Fibroblast of lung (primary cell): ENCODE results near the gene ENG. TPM values are rescaled to one million over a fixed set of nuclear protein-coding genes. Genes with fewer than 3 reads are reported as not detected.
"Not testable (repeated sequence)": the region's sequence is repeated elsewhere in the genome, so short reads cannot be mapped to it uniquely, and the experiment has no call there.

ENCODE experiments used
- DNase-seq, 2 donors: peaks; one replicate each; pipeline versions ENCODE4 v3.0.0 to v3.0.0-alpha.2; 2010; ENCODE audit warnings: low read depth in 2 of 2
- H2AFZ ChIP-seq: 2 replicates; pipeline ENCODE4 v1.5.1; 2012; ENCODE audit warnings: low read length, control low read depth, inconsistent platforms
- H3K27ac ChIP-seq: 2 replicates; pipeline ENCODE4 v1.5.1; 2011; ENCODE audit warnings: low read length, control low read depth; ENCODE audit not compliant: insufficient read depth
- H3K27me3 ChIP-seq: 2 replicates; pipeline ENCODE4 v1.5.1; 2011; ENCODE audit warnings: mild to moderate bottlenecking, low read length; ENCODE audit not compliant: control insufficient read depth, insufficient read depth
- H3K36me3 ChIP-seq: 2 replicates; pipeline ENCODE4 v1.5.1; 2011; ENCODE audit warnings: low read length; ENCODE audit not compliant: control insufficient read depth, insufficient read depth
- H3K4me1 ChIP-seq: 2 replicates; pipeline ENCODE4 v1.5.1; 2011; ENCODE audit warnings: low read length; ENCODE audit not compliant: control insufficient read depth, insufficient read depth; ENCODE audit errors: extremely low read depth
- H3K4me2 ChIP-seq: 2 replicates; pipeline ENCODE4 v1.5.1; 2011; ENCODE audit warnings: low read length, control low read depth; ENCODE audit not compliant: insufficient read depth; ENCODE audit errors: extremely low read depth
- H3K4me3 ChIP-seq, 4 experiments: fragments of 200-600 bp in 1 of 4; sonication (generic) in 1 of 4; replicated peaks in 1 of 4; 2 replicates each; pipeline ENCODE4 v1.5.1; 2011 to 2016; ENCODE audit warnings: low read length in 4 of 4, low read depth in 3 of 4, mild to moderate bottlenecking in 3 of 4, control low read depth in 2 of 4, inconsistent platforms in 1 of 4, mixed read lengths in 1 of 4; ENCODE audit not compliant: insufficient read depth in 1 of 4; ENCODE audit errors: control extremely low read depth in 1 of 4
- H3K79me2 ChIP-seq: 2 replicates; pipeline ENCODE4 v1.5.1; 2012; ENCODE audit warnings: mild to moderate bottlenecking, low read length, inconsistent platforms; ENCODE audit not compliant: control insufficient read depth, insufficient read depth
- H3K9ac ChIP-seq: 2 replicates; pipeline ENCODE4 v1.5.1; 2011; ENCODE audit warnings: mild to moderate bottlenecking, low read length, control low read depth; ENCODE audit not compliant: insufficient read depth
- H3K9me3 ChIP-seq: 2 replicates; pipeline ENCODE4 v1.5.1; 2012; ENCODE audit warnings: low read depth, low read length; ENCODE audit not compliant: control insufficient read depth, insufficient read depth
- H4K20me1 ChIP-seq: 2 replicates; pipeline ENCODE4 v1.5.1; 2011; ENCODE audit warnings: low read length; ENCODE audit not compliant: control insufficient read depth, insufficient read depth; ENCODE audit errors: extremely low read depth
- CTCF ChIP-seq, 2 donors: IDR thresholded peaks in 1 of 2; conservative IDR thresholded peaks in 1 of 2; 1 replicate in 1 of 2; 2 replicates in 1 of 2; pipeline ENCODE4 v1.5.1; 2011 to 2012; ENCODE audit warnings: low read length in 2 of 2, control low read depth in 1 of 2, inconsistent platforms in 1 of 2, low read depth in 1 of 2, mild to moderate bottlenecking in 1 of 2
- EZH2 ChIP-seq: IDR thresholded peaks from 2 replicates; pipeline ENCODE4 v1.5.1; 2012; ENCODE audit warnings: low read length, control low read depth, mild to moderate bottlenecking; ENCODE audit errors: missing control alignments
- polyA plus RNA-seq, 2 donors: library from polyadenylated mRNA; depleted of rRNA in 1 of 2; stranded (reverse) in 1 of 2; unstranded in 1 of 2; fragments of >200 nt; gene quantifications; 2 replicates each; pipeline ENCODE4 v1.2.1, GENCODE V29; 2011 to 2012; ENCODE audit warnings: missing spikeins in 1 of 2
- total RNA-seq: library from RNA; depleted of rRNA; stranded (reverse); fragments of >200 nt; gene quantifications from 2 replicates; pipeline ENCODE4 v1.2.1, GENCODE V29; 2014

Gene ENG
- total and polyA plus RNA-seq, 2 donors (not counting 1 experiment from before 2014, with no cell fraction given): 30.4 to 59.0 TPM

- H3K9me3 ChIP-seq: no peaks in the 10 kb centered on the region
- peak overlapping the region; percentile 94 for H3K27ac ChIP-seq
- H3K9ac ChIP-seq: no peak overlapping the region
- H3K4me3 ChIP-seq: no peak overlapping the region
- peaks cover 48% of the 10 kb centered on the region for H3K4me1 ChIP-seq
- no peaks in the 10 kb centered on the region for H4K20me1 ChIP-seq
- TF ChIP-seq CTCF (conservative IDR thresholded peaks at IDR 0.05 in 1 of 2, IDR thresholded peaks at IDR 0.05 in 1 of 2; ENCODE audit: low read depth in 1 of 2, low read length in 2 of 2): no peak
- no peaks in the 10 kb centered on the region for H3K27me3 ChIP-seq
- H3K36me3 ChIP-seq: peaks cover 8% of the 10 kb centered on the region
- H3K4me2 ChIP-seq: no peak overlapping the region
- peak in 1 of 2 donors; percentile 29 for DNase-seq
- peaks cover 61% of the 10 kb centered on the region for H3K79me2 ChIP-seq
- H2AFZ ChIP-seq: no peak overlapping the region
Measured at GRCh38 chr9:127837346-127837745, 17.1 kb downstream of the ENG start.

- H3K4me3 ChIP-seq, H3K27me3 ChIP-seq, H3K9me3 ChIP-seq, H4K20me1 ChIP-seq, H3K36me3 ChIP-seq, DNase-seq, H2AFZ ChIP-seq: not testable (repeated sequence)
- H3K4me1 ChIP-seq: peaks cover 48% of the 10 kb centered on the region
- peaks cover 59% of the 10 kb centered on the region for H3K79me2 ChIP-seq
- peak overlapping the region; percentile 67 for H3K4me2 ChIP-seq
- H3K27ac ChIP-seq: peak overlapping the region; percentile 94
- H3K9ac ChIP-seq: peak overlapping the region; percentile 57
Measured at GRCh38 chr9:127836561-127836960, 17.9 kb downstream of the ENG start.

GRCh38 chr9:127835991-127836516 is 18.4 kb downstream of the ENG start:
- H3K79me2 ChIP-seq: peaks cover 54% of the 10 kb centered on the region
- H3K4me3 ChIP-seq: no peak overlapping the region
- peak; percentile 62 to 78 for DNase-seq

More at GRCh38 chr9:127835991-127836516, 18.4 kb downstream of the ENG start:
- Histone ChIP-seq H3K27me3 (no peaks in the 10 kb centered on the region), H3K9me3 (no peaks in the 10 kb centered on the region), H3K36me3 (peaks cover 4% of the 10 kb centered on the region), H3K27ac (peak overlapping the region; percentile 94), H3K9ac (peak overlapping the region; percentile 57), H4K20me1 (no peaks in the 10 kb centered on the region), H3K4me1 (peaks cover 48% of the 10 kb centered on the region), H3K4me2 (peak overlapping the region; percentile 81), H2AFZ (no peak overlapping the region)
- TF ChIP-seq EZH2 (no peak), CTCF (conservative IDR thresholded peaks at IDR 0.05 in 1 of 2, IDR thresholded peaks at IDR 0.05 in 1 of 2; ENCODE audit: low read depth in 1 of 2, low read length in 2 of 2) (no peak)
